Common myeloid progenitor, CD34-positive (primary cell): ENCODE measurements around the gene PCDHA13.

ENCODE experiments used
- CTCF ChIA-PET: fragments of 350-600 bp; sonication (Branson Sonifier 250); formaldehyde crosslinking; loops from one replicate; lab custom pipeline; 2021; ENCODE audit warnings: antibody characterized with exemption; lab: Charles Lee
- POLR2A ChIA-PET: fragments of 350-600 bp; sonication (Branson Sonifier 250); formaldehyde crosslinking; loops from one replicate; lab custom pipeline; 2021; ENCODE audit warnings: antibody characterized with exemption; lab: Charles Lee
- DNase-seq, 3 donors: peaks; one replicate each; pipeline versions ENCODE4 v3.0.0 to v3.0.0-alpha.2; 2013
- H3K27ac ChIP-seq, 2 experiments: 1 replicate in 1 of 2; 2 replicates in 1 of 2; pipeline ENCODE4 v1.7.0; 2013; ENCODE audit warnings: inconsistent platforms in 2 of 2, low read length in 2 of 2, mild to moderate bottlenecking in 2 of 2, low read depth in 1 of 2, moderate library complexity in 1 of 2; ENCODE audit not compliant: severe bottlenecking in 2 of 2, insufficient read depth in 1 of 2, poor library complexity in 1 of 2
- H3K27me3 ChIP-seq, 5 experiments: replicated peaks in 2 of 5; 1 replicate in 3 of 5; 2 replicates in 2 of 5; pipeline versions ENCODE4 v1.6.1 to v1.7.0; 2013; ENCODE audit warnings: low read length in 4 of 5, mild to moderate bottlenecking in 2 of 5, moderate library complexity in 2 of 5, inconsistent platforms in 1 of 5; ENCODE audit not compliant: insufficient read depth in 5 of 5, control insufficient read depth in 4 of 5
- H3K36me3 ChIP-seq, 4 experiments: 1 replicate in 2 of 4; 2 replicates in 2 of 4; pipeline versions ENCODE4 v1.6.1 to v1.7.0; 2013; ENCODE audit warnings: low read length in 3 of 4, control low read depth in 1 of 4, mild to moderate bottlenecking in 1 of 4; ENCODE audit not compliant: control insufficient read depth in 4 of 4, insufficient read depth in 4 of 4
- H3K4me1 ChIP-seq, 4 experiments: 1 replicate in 3 of 4; 2 replicates in 1 of 4; pipeline versions ENCODE4 v1.6.1 to v1.7.1; 2013; ENCODE audit warnings: low read length in 3 of 4, mild to moderate bottlenecking in 3 of 4, control low read depth in 1 of 4, inconsistent platforms in 1 of 4, moderate library complexity in 1 of 4; ENCODE audit not compliant: control insufficient read depth in 4 of 4, insufficient read depth in 4 of 4; ENCODE audit errors: control extremely low read depth in 1 of 4
- H3K4me3 ChIP-seq, 7 experiments: 1 replicate in 4 of 7; 2 replicates in 3 of 7; pipeline versions ENCODE4 v1.5.1 to v1.7.0; 2013; ENCODE audit warnings: mild to moderate bottlenecking in 7 of 7, low read length in 6 of 7, moderate library complexity in 6 of 7, inconsistent platforms in 2 of 7, low read depth in 2 of 7, control low read depth in 1 of 7; ENCODE audit not compliant: insufficient read depth in 4 of 7, control insufficient read depth in 1 of 7; ENCODE audit errors: extremely low read depth in 1 of 7
- H3K9me3 ChIP-seq, 5 experiments: 1 replicate in 4 of 5; 2 replicates in 1 of 5; pipeline versions ENCODE4 v1.6.1 to v1.7.1; 2013; ENCODE audit warnings: low read length in 4 of 5, mild to moderate bottlenecking in 2 of 5, inconsistent platforms in 1 of 5, low read depth in 1 of 5, moderate library complexity in 1 of 5; ENCODE audit not compliant: control insufficient read depth in 4 of 5, insufficient read depth in 2 of 5; ENCODE audit errors: control extremely low read depth in 1 of 5
- WGBS: methylation state at CpG from one replicate; pipeline ENCODE4 v1.1.5; 2013; ENCODE audit not compliant: insufficient coverage; 5-methylcytosine and 5-hydroxymethylcytosine counted together

Gene PCDHA13

GRCh38 chr5:140925806-140926442 lies 44.0 kb downstream of the PCDHA13 start, which contains the start of gene PCDHAC1:
TSS of gene PCDHAC1 (plus strand) at chr5:140926299. CDS start at chr5:140926893, 594 bp downstream.
- Histone ChIP-seq H3K27me3 (peaks cover 4 to 56% (median 29%) of the 10 kb centered on the region in 5 experiments), H3K4me1 (peaks cover 0 to 16% (median 6%) of the 10 kb centered on the region in 4 experiments), H3K36me3 (no peaks in the 10 kb centered on the region), H3K9me3 (peaks cover 0 to 24% (median 15%) of the 10 kb centered on the region in 5 experiments), H3K27ac (no peak within 1 kb of the TSS), H3K4me3 (peak within 1 kb of the TSS in 6 of 7 experiments; percentile 3 to 66 (median 42))
- ChIA-PET CTCF (no interaction called here), POLR2A (no interaction called here)
- 3% methylated on average over 36 of the region's 41 CpGs for WGBS
- DNase-seq: no peak

- WGBS: 2% methylated on average over 63 of the region's 74 CpGs
- Histone ChIP-seq H3K27ac (no peak overlapping the region), H3K9me3 (peaks cover 0 to 24% (median 15%) of the 10 kb centered on the region in 5 experiments), H3K4me1 (peaks cover 0 to 16% (median 6%) of the 10 kb centered on the region in 4 experiments), H3K36me3 (no peaks in the 10 kb centered on the region), H3K27me3 (peaks cover 4 to 56% (median 29%) of the 10 kb centered on the region in 5 experiments), H3K4me3 (peak overlapping the region in 5 of 7 experiments; percentile 40 to 66 (median 44))
- ChIA-PET POLR2A (no interaction called here), CTCF (interaction anchor here (1.0 kb wide), 1 partner anchor 27 kb away, joined by 3 read pairs; no protein-coding TSS in a partner anchor)
- peak; percentile 9 to 53 (median 44) for DNase-seq
Observed at GRCh38 chr5:140926443-140927227, 44.7 kb downstream of the PCDHA13 start.

GRCh38 chr5:140927228-140927573 lies 45.3 kb downstream of the PCDHA13 start:
- no peak for DNase-seq
- ChIA-PET CTCF (interaction anchor here (1.0 kb wide), 1 partner anchor 26 kb away, joined by 3 read pairs; no protein-coding TSS in a partner anchor), POLR2A (no interaction called here)
- peaks cover 4 to 56% (median 29%) of the 10 kb centered on the region in 5 experiments for H3K27me3 ChIP-seq
- WGBS: 9% methylated on average over 25 of the region's 26 CpGs
- peak overlapping the region in 5 of 7 experiments; percentile 21 to 66 (median 40) for H3K4me3 ChIP-seq
- H3K4me1 ChIP-seq: peaks cover 0 to 16% (median 6%) of the 10 kb centered on the region in 4 experiments
- H3K27ac ChIP-seq: no peak overlapping the region
- no peaks in the 10 kb centered on the region for H3K36me3 ChIP-seq
- peaks cover 0 to 24% (median 15%) of the 10 kb centered on the region in 5 experiments for H3K9me3 ChIP-seq
